Esophagus muscularis mucosa (tissue), 4 donors: Measurements from ENCODE around the gene FUT8.

Experiments used
- CTCF ChIP-seq, 3 experiments: fragments of 200-600 bp in 2 of 3; fragments of 450-650 bp in 1 of 3; sonication (generic) in 2 of 3; IDR thresholded peaks; one replicate each; pipeline ENCODE4 v1.5.1; 2017 to 2019; ENCODE audit warnings: antibody characterized with exemption in 3 of 3, mild to moderate bottlenecking in 2 of 3, moderate library complexity in 1 of 3
- EP300 ChIP-seq: sonication (generic); formaldehyde crosslinking; IDR thresholded peaks from one replicate; pipeline ENCODE4 v1.6.1; 2017; ENCODE audit warnings: antibody characterized with exemption
- POLR2A ChIP-seq: fragments of 450-650 bp; IDR thresholded peaks from one replicate; pipeline ENCODE4 v1.6.1; 2017; ENCODE audit warnings: antibody characterized with exemption, moderate library complexity, mild to moderate bottlenecking, low read depth

DNA sequence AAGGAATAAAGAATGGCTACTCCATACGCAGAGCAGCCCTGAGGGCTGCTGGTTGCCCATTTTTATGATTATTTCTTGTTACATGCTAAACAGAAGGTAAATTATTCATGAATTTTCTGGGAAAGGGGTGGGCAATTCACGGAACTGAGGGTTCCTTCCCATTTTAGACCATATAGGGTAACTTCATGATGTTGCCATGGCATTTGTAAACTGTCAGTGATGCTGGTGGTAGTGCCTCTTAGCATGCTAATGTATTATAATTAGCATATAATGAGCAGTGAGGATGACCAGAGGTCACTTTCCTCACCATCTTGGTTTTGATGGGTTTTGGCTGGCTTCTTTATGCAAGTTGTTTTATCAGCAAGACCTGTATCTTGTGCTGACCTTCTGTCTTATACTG, 273.0 kb downstream of the FUT8 start:
- TF ChIP-seq EP300 (no peak), CTCF (IDR thresholded peaks at IDR 0.05) (no peak), POLR2A (no peak)
